Measurements from ENCODE around the gene SLC7A10.

The SLC7A10 gene

GRCh38 chr19:33254245-33254824 lies 28.7 kb upstream of the SLC7A10 start:
- no peak for DNase-seq

GRCh38 chr19:33252971-33253370 lies 27.3 kb upstream of the SLC7A10 start:
- DNase-seq, result no peak

- no peak for DNase-seq
Measured at GRCh38 chr19:33252418-33252962, 26.8 kb upstream of the SLC7A10 start.

GRCh38 chr19:33251526-33252090 lies 26.0 kb upstream of the SLC7A10 start:
- DNase-seq, result no peak

GRCh38 chr19:33251076-33251475 lies 25.4 kb upstream of the SLC7A10 start:
- no peak for DNase-seq

GRCh38 chr19:33250500-33250899 lies 24.9 kb upstream of the SLC7A10 start:
- DNase-seq, result no peak

GRCh38 chr19:33249740-33250366 lies 24.2 kb upstream of the SLC7A10 start:
- no peak for DNase-seq

GRCh38 chr19:33248954-33249613 lies 23.4 kb upstream of the SLC7A10 start:
- DNase-seq, result no peak

GRCh38 chr19:33248553-33248953 lies 22.9 kb upstream of the SLC7A10 start:
- no peak for DNase-seq

- DNase-seq, result no peak
Measured at GRCh38 chr19:33248104-33248503, 22.5 kb upstream of the SLC7A10 start.

- DNase-seq, result no peak
Measured at GRCh38 chr19:33247441-33247819, 21.8 kb upstream of the SLC7A10 start.

- DNase-seq, result no peak
Measured at GRCh38 chr19:33246709-33247440, 21.2 kb upstream of the SLC7A10 start.

GRCh38 chr19:33245948-33246708 lies 20.5 kb upstream of the SLC7A10 start:
- DNase-seq, result no peak

GRCh38 chr19:33242911-33243310 lies 17.3 kb upstream of the SLC7A10 start:
- DNase-seq, result no peak

- DNase-seq, result no peak
Measured at GRCh38 chr19:33242131-33242530, 16.5 kb upstream of the SLC7A10 start.

- DNase-seq, result peak; percentile 24
Measured at GRCh38 chr19:33241530-33242101, 16.0 kb upstream of the SLC7A10 start.

- DNase-seq, result no peak
Measured at GRCh38 chr19:33241091-33241529, 15.5 kb upstream of the SLC7A10 start.

GRCh38 chr19:33240181-33240771 lies 14.6 kb upstream of the SLC7A10 start:
- no peak for DNase-seq

GRCh38 chr19:33239223-33239975 lies 13.7 kb upstream of the SLC7A10 start:
- DNase-seq, result no peak

GRCh38 chr19:33238481-33239149 lies 13.0 kb upstream of the SLC7A10 start:
- DNase-seq, result no peak

All from stimulated activated CD4-positive, alpha-beta T cell treated with anti-CD3 and anti-CD28 coated beads, Interleukin-4, amount 100 ng/mL, for 1 hour (primary cell).